K562 (cell line): Measurements from ENCODE around the gene SLC1A7. TPM values are rescaled to one million over a fixed set of nuclear protein-coding genes. Genes with fewer than 3 reads are reported as not detected.

Source experiments
- ATAC-seq: fragments of 200-7000 bp; cut with Tn5 transposase; 3 replicates; pipeline ENCODE4 v1.9.1; 2020; ENCODE audit warnings: moderate library complexity
- BruUV-seq: library from RNA; stranded (reverse); fragments of 400-500 nt; replicated peaks from 2 replicates; lab custom pipeline; 2021; lab: Mats Ljungman, UMichigan
- CTCF ChIA-PET: fragments of 300-600 bp; formaldehyde crosslinking; extraction: SDS; loops from one replicate; lab custom pipeline; 2021; ENCODE audit warnings: low intra/inter-chr PET ratio; lab: Yijun Ruan, JAX
- POLR2A ChIA-PET: fragments of 300-600, 350-650 bp; sonication (Branson Sonifier 250); formaldehyde crosslinking; extraction: SDS; loops from one replicate; lab custom pipeline; 2021; ENCODE audit warnings: antibody characterized with exemption, inconsistent platforms; lab: Yijun Ruan, JAX
- DNase-seq, 4 experiments: peaks; one replicate each; pipeline versions ENCODE4 v3.0.0 to v3.0.0-alpha.2; 2011 to 2018; ENCODE audit warnings: low spot score in 3 of 4, mixed read lengths in 3 of 4; ENCODE audit errors: extremely low read depth in 1 of 4
- FAIRE-seq: peaks from 2 replicates; lab custom pipeline; 2011; peaks lifted over from hg19 to GRCh38; lab: Jason Lieb, UNC
- H2AFZ ChIP-seq: 2 replicates; pipeline ENCODE4 v1.6.0; 2011; ENCODE audit warnings: low read depth, low read length, control low read depth, inconsistent platforms
- H3K27ac ChIP-seq: fragments of 200-600 bp; 3 replicates; pipeline ENCODE4 v1.8.0; 2011; ENCODE audit warnings: low read depth, mild to moderate bottlenecking, control low read depth, inconsistent platforms, low read length, moderate library complexity, mixed read lengths; ENCODE audit errors: extremely low read depth
- H3K27me3 ChIP-seq, 2 experiments: fragments of 300-600 bp in 1 of 2; 2 replicates in 1 of 2; 3 replicates in 1 of 2; pipeline versions ENCODE4 v1.6.0 to v1.8.0; 2011; ENCODE audit warnings: inconsistent platforms in 2 of 2, low read length in 2 of 2, mild to moderate bottlenecking in 1 of 2, mixed read lengths in 1 of 2, moderate library complexity in 1 of 2; ENCODE audit not compliant: control insufficient read depth in 2 of 2, insufficient read depth in 2 of 2
- H3K36me3 ChIP-seq: fragments of 300-600 bp; 3 replicates; pipeline ENCODE4 v1.8.0; 2011; ENCODE audit warnings: mild to moderate bottlenecking, low read length, inconsistent platforms; ENCODE audit not compliant: control insufficient read depth, insufficient read depth
- H3K4me1 ChIP-seq, 2 experiments: fragments of 200-600 bp in 1 of 2; replicated peaks in 1 of 2; 2 replicates in 1 of 2; 3 replicates in 1 of 2; pipeline versions ENCODE4 v1.5.1 to v1.8.0; 2011; ENCODE audit warnings: inconsistent platforms in 2 of 2, low read length in 2 of 2, mild to moderate bottlenecking in 1 of 2, mixed read lengths in 1 of 2, moderate library complexity in 1 of 2; ENCODE audit not compliant: control insufficient read depth in 2 of 2, insufficient read depth in 2 of 2
- H3K4me2 ChIP-seq: 2 replicates; pipeline ENCODE4 v1.6.1; 2011; ENCODE audit warnings: low read length, control low read depth, inconsistent platforms, mixed read lengths; ENCODE audit not compliant: insufficient read depth
- H3K4me3 ChIP-seq: fragments of 200-600 bp; sonication (generic), shearing (Covaris generic); 2 replicates; pipeline ENCODE4 v1.5.1; 2016; ENCODE audit warnings: control low read depth, inconsistent platforms
- H3K79me2 ChIP-seq: fragments of 200-600 bp; 3 replicates; pipeline ENCODE4 v1.8.0; 2011; ENCODE audit warnings: low read length, inconsistent platforms; ENCODE audit not compliant: control insufficient read depth, insufficient read depth
- H3K9ac ChIP-seq, 2 experiments: 2 replicates each; pipeline versions ENCODE4 v1.6.0 to v1.6.1; 2011; ENCODE audit warnings: low read depth in 2 of 2, low read length in 2 of 2, control low read depth in 1 of 2, inconsistent platforms in 1 of 2, mild to moderate bottlenecking in 1 of 2, mixed read lengths in 1 of 2; ENCODE audit not compliant: insufficient read depth in 1 of 2
- H3K9me1 ChIP-seq: one replicate; pipeline ENCODE4 v1.6.0; 2011; ENCODE audit warnings: inconsistent platforms, mild to moderate bottlenecking, low read length, moderate library complexity; ENCODE audit not compliant: control insufficient read depth, insufficient read depth
- H3K9me3 ChIP-seq: replicated peaks from 2 replicates; pipeline ENCODE4 v1.5.1; 2011; ENCODE audit warnings: low read depth, low read length, inconsistent platforms; ENCODE audit not compliant: control insufficient read depth, insufficient read depth
- H4K20me1 ChIP-seq: replicated peaks from 2 replicates; pipeline ENCODE4 v1.6.1; 2011; ENCODE audit warnings: low read length, inconsistent platforms, mixed read lengths; ENCODE audit not compliant: control insufficient read depth, insufficient read depth
- CEBPB ChIP-seq: fragments of 450-650 bp; IDR thresholded peaks from 2 replicates; pipeline ENCODE4 v1.6.1; 2016; ENCODE audit warnings: missing genetic modification characterization, missing compliant biosample characterization
- CEBPG ChIP-seq, 3 experiments: fragments of 200-800 bp in 1 of 3; sonication (Bioruptor generic) in 1 of 3; sonication (generic) in 1 of 3; formaldehyde crosslinking in 1 of 3; IDR thresholded peaks in 2 of 3; conservative IDR thresholded peaks in 1 of 3; 2 replicates each; pipeline versions ENCODE4 v1.6.1 to v1.8.0; 2016 to 2022; ENCODE audit warnings: missing compliant biosample characterization in 2 of 3, missing genetic modification characterization in 2 of 3, mild to moderate bottlenecking in 1 of 3, missing genetic modification reagents in 1 of 3
- JUND ChIP-seq, 2 experiments: IDR thresholded peaks; 2 replicates in 1 of 2; 3 replicates in 1 of 2; pipeline ENCODE4 v1.6.1; 2011; ENCODE audit warnings: borderline replicate concordance in 2 of 2, low read depth in 2 of 2, low read length in 2 of 2, improper control_type of control experiment in 1 of 2, missing biosample characterization in 1 of 2, missing genetic modification characterization in 1 of 2, missing genetic modification reagents in 1 of 2
- MAFG ChIP-seq: fragments of 450-650 bp; conservative IDR thresholded peaks from 2 replicates; pipeline ENCODE4 v1.6.1; 2016; ENCODE audit warnings: missing genetic modification characterization, missing compliant biosample characterization
- NR2C2 ChIP-seq, 2 experiments: fragments of 200-800 bp in 1 of 2; sonication (Bioruptor generic) in 1 of 2; sonication (generic) in 1 of 2; formaldehyde crosslinking in 1 of 2; IDR thresholded peaks; 2 replicates each; pipeline versions ENCODE4 v1.6.1 to v1.8.0; 2016 to 2022; ENCODE audit warnings: mild to moderate bottlenecking in 1 of 2, missing compliant biosample characterization in 1 of 2, missing genetic modification characterization in 1 of 2, missing genetic modification reagents in 1 of 2
- RAD51 ChIP-seq: fragments of 450-650 bp; IDR thresholded peaks from 2 replicates; pipeline ENCODE4 v1.7.1; 2016; ENCODE audit warnings: low read depth, mild to moderate bottlenecking, borderline replicate concordance
- RFX5 ChIP-seq: IDR thresholded peaks from 2 replicates; pipeline ENCODE4 v1.6.1; 2011; ENCODE audit warnings: low read depth, mild to moderate bottlenecking, improper control_type of control experiment, low read length
- ZBTB17 ChIP-seq: fragments of 450-650 bp; formaldehyde crosslinking; IDR thresholded peaks from 2 replicates; pipeline ENCODE4 v1.4.0; 2020; ENCODE audit warnings: mild to moderate bottlenecking
- ZNF696 ChIP-seq: fragments of 250-450 bp; sonication (Bioruptor Pico); conservative IDR thresholded peaks from 2 replicates; pipeline ENCODE4 v1.4.0; 2020; ENCODE audit warnings: mild to moderate bottlenecking, moderate library complexity
- WGBS: fragments of 100-300 bp; shearing (Covaris generic); methylation state at CpG from one replicate; pipeline ENCODE4 v1.1.6; 2016; ENCODE audit warnings: low coverage, mixed read lengths; ENCODE audit not compliant: insufficient coverage; ENCODE audit errors: missing lambda C conversion rate; 5-methylcytosine and 5-hydroxymethylcytosine counted together
- in situ Hi-C: fragments of 300-500 bp; cut with MboI; formaldehyde crosslinking; loops from 4 replicates; pipeline ENCODE4 v1.15.0; 2018; ENCODE audit warnings: inconsistent platforms, mixed read lengths
- intact Hi-C: fragments of 100-400 bp; cut with micrococcal nuclease; formaldehyde crosslinking; loops from 2 replicates; pipeline ENCODE4 v1.14.2; 2022
- polyA plus RNA-seq, 8 experiments: library from polyadenylated mRNA; depleted of rRNA in 4 of 8; stranded (reverse) in 5 of 8; unstranded in 3 of 8; fragments of >200 nt; fragmentation: Nextera tagmentation in 2 of 8; fragmentation: Illumina TruSeq in 1 of 8; extraction: Ambion mirVana in 2 of 8; extraction: Trizol in 1 of 8; gene quantifications; 2 replicates each; pipeline versions ENCODE4 v1.2.1 to v1.2.3, GENCODE V29; 2011 to 2014; ENCODE audit warnings: inconsistent platforms in 1 of 8, missing spikeins in 1 of 8
- total RNA-seq, 7 experiments: library from RNA; depleted of rRNA in 6 of 7; stranded (reverse); fragments of >200 nt in 6 of 7; fragmentation: Illumina TruSeq in 2 of 7; extraction: Trizol in 2 of 7; gene quantifications; 2 replicates each; pipeline versions ENCODE4 v1.2.1 to v1.2.3, GENCODE V29; 2011 to 2021; ENCODE audit warnings: low replicate concordance in 1 of 7
- TF ChIP-seq, protein P1 (sequence below), 2 experiments: fragments of 450-650 bp; formaldehyde crosslinking in 1 of 2; IDR thresholded peaks; 2 replicates each; pipeline versions ENCODE4 v1.4.0 to v1.6.1; 2014 to 2020; ENCODE audit warnings: mild to moderate bottlenecking in 2 of 2, borderline replicate concordance in 1 of 2, low read depth in 1 of 2

The SLC1A7 gene
- total and polyA plus RNA-seq, 9 of the 15 experiments (the other 6 are each of a cell fraction or from before 2014, with no cell fraction given): 0.07 TPM; not detected in 8

DNA sequence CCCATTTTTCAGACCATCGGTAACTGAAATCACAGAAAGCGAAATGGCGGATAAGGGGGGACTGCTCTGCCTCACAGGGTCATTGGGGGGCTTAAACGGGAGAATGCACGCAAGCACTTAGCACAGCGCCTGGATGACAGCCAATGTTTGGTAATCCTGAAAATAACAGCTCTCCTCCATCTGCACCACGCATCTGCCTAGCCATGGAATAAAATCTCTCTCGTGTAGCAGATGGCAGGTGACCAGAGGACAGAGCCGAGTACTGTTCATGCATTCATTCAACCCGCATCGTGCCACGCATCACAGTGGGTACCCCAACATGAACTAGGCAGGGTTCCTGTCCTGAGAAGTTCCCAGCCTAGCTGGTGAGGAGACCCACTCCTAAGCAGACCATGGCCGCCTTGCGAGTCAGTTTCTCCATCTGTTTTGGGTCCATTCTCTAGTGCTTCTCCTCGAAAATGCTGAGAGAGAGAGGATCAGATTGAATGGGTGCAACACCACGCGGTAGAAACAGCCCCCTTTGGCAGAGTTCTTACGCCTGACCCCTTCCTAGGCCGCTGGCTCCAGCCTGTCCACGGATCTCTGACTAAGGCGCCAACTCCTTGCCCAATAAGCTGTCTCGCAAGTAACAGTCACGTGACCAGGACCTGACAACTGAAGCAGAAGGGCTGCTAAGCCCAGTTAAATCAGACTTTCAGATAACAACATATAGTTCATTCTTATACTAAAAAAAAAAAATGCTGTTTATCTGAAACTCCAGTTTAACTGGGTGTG is 7.3 kb downstream of the SLC1A7 start:
- peak overlapping the region in 1 of 2 experiments; percentile 24; a peak in 1 of 4 replicates for H3K9ac ChIP-seq
- ChIA-PET CTCF (no interaction called here), POLR2A (interaction anchor here (0.6 kb wide), 1 partner anchor 1530 kb away, joined by 3 read pairs; no protein-coding TSS in a partner anchor)
- H3K9me3 ChIP-seq: peaks cover 6% of the 10 kb centered on the region
- intact Hi-C loops: no loop called here
- no peaks in the 10 kb centered on the region for H3K79me2 ChIP-seq
- no peaks in the 10 kb centered on the region for H3K36me3 ChIP-seq
- H3K4me3 ChIP-seq: no peak overlapping the region
- H3K9me1 ChIP-seq: no peaks in the 10 kb centered on the region
- H3K27ac ChIP-seq: no peak overlapping the region
- DNase-seq (peak; percentile 42 to 65 (median 52)), ATAC-seq (peak; percentile 74), FAIRE-seq (peak; percentile 26)
- H4K20me1 ChIP-seq: no peaks in the 10 kb centered on the region
- peaks cover 0 to 9% of the 10 kb centered on the region in 2 experiments; a peak in 4 of 5 replicates for H3K4me1 ChIP-seq
- peaks cover 0 to 13% of the 10 kb centered on the region in 2 experiments; a peak in 3 of 5 replicates for H3K27me3 ChIP-seq
- 47% methylated on average over 23 of the region's 23 CpGs for WGBS
- H3K4me2 ChIP-seq: no peak overlapping the region; the same call in 1 of the 2 replicates
- BruUV-seq: no TSS peak
- H2AFZ ChIP-seq: peak overlapping the region; percentile 71
- in situ Hi-C loops: no loop called here
- TF ChIP-seq RAD51: peak; percentile 98
- no peak for TF ChIP-seq JUND (IDR thresholded peaks at IDR 0.05; ENCODE audit: borderline replicate concordance, low read depth, low read length)
- TF ChIP-seq JUND (tag; IDR thresholded peaks at IDR 0.05; ENCODE audit: borderline replicate concordance, low read depth, low read length): no peak
- TF ChIP-seq ZNF696 (CRISPR knock-in tag): no peak
- TF ChIP-seq MAFG: no peak
- TF ChIP-seq CEBPG (CRISPR knock-in tag; IDR thresholded peaks at IDR 0.05): no peak
- peak; percentile 11 to 57; a peak in 1 of 4 replicates for TF ChIP-seq CEBPG (tag; conservative IDR thresholded peaks at IDR 0.05 in 1 of 2, IDR thresholded peaks at IDR 0.05 in 1 of 2)
- TF ChIP-seq CEBPB (tag): peak; percentile 66
- no peak for TF ChIP-seq ZBTB17
- no peak for TF ChIP-seq RFX5
- no peak for TF ChIP-seq NR2C2 (CRISPR knock-in tag; IDR thresholded peaks at IDR 0.05)
- TF ChIP-seq NR2C2 (tag; IDR thresholded peaks at IDR 0.05): peak; percentile 45
- TF ChIP-seq, protein P1, sequence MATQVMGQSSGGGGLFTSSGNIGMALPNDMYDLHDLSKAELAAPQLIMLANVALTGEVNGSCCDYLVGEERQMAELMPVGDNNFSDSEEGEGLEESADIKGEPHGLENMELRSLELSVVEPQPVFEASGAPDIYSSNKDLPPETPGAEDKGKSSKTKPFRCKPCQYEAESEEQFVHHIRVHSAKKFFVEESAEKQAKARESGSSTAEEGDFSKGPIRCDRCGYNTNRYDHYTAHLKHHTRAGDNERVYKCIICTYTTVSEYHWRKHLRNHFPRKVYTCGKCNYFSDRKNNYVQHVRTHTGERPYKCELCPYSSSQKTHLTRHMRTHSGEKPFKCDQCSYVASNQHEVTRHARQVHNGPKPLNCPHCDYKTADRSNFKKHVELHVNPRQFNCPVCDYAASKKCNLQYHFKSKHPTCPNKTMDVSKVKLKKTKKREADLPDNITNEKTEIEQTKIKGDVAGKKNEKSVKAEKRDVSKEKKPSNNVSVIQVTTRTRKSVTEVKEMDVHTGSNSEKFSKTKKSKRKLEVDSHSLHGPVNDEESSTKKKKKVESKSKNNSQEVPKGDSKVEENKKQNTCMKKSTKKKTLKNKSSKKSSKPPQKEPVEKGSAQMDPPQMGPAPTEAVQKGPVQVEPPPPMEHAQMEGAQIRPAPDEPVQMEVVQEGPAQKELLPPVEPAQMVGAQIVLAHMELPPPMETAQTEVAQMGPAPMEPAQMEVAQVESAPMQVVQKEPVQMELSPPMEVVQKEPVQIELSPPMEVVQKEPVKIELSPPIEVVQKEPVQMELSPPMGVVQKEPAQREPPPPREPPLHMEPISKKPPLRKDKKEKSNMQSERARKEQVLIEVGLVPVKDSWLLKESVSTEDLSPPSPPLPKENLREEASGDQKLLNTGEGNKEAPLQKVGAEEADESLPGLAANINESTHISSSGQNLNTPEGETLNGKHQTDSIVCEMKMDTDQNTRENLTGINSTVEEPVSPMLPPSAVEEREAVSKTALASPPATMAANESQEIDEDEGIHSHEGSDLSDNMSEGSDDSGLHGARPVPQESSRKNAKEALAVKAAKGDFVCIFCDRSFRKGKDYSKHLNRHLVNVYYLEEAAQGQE (IDR thresholded peaks at IDR 0.05; ENCODE audit: borderline replicate concordance): peak; percentile 47
- TF ChIP-seq, protein P1 (CRISPR knock-in tag; IDR thresholded peaks at IDR 0.05; ENCODE audit: low read depth): no peak
